OCI-LY7 (cell line): ENCODE measurements around the gene IKZF3.

Experiments
- CTCF ChIP-seq: fragments of 200-600 bp; sonication (generic); conservative IDR thresholded peaks from 2 replicates; pipeline ENCODE4 v1.5.1; 2014; ENCODE audit warnings: mild to moderate bottlenecking, antibody characterized with exemption, low read length, moderate library complexity, mixed read lengths
- EZH2phosphoT487 ChIP-seq: fragments of 200-600 bp; sonication (generic); IDR thresholded peaks from 2 replicates; pipeline ENCODE4 v1.6.1; 2018; ENCODE audit warnings: low read depth, borderline replicate concordance, mild to moderate bottlenecking, mixed run types, antibody characterized with exemption, low read length, moderate library complexity, mixed read lengths

GRCh38 chr17:39801055-39801454 lies 63.1 kb downstream of the IKZF3 start:
- TF ChIP-seq CTCF (no peak), EZH2phosphoT487 (no peak)
